ENCODE results near the gene RIN3. TPM values are rescaled to one million over a fixed set of nuclear protein-coding genes. Genes with fewer than 3 reads are reported as not detected.

RIN3 gene
- total and polyA plus RNA-seq, 10 of the 15 experiments (the other 5 are each of a cell fraction or from before 2014, with no cell fraction given) = 0.91 to 23.3 (median 6.3) TPM

- no peak for TF ChIP-seq ATF3 (IDR thresholded peaks at IDR 0.05; ENCODE audit: borderline replicate concordance, extremely low read depth, low read depth, low read length)
- TF ChIP-seq POLR2A (IDR thresholded peaks at IDR 0.05; ENCODE audit: low read depth, low read length) = no peak
- no peak for TF ChIP-seq CHD4 (IDR thresholded peaks at IDR 0.05)
- no peak for TF ChIP-seq STAT1 (conservative IDR thresholded peaks at IDR 0.05)
- peak; percentile 67; the same call in 1 of the 2 replicates for TF ChIP-seq BACH1 (IDR thresholded peaks at IDR 0.05; ENCODE audit: borderline replicate concordance)
- no peak for TF ChIP-seq USF1 (IDR thresholded peaks at IDR 0.05; ENCODE audit: borderline replicate concordance, extremely low read length, insufficient read depth, low read depth, low read length)
- TF ChIP-seq SUZ12 (IDR thresholded peaks at IDR 0.05; ENCODE audit: unreplicated experiment) = no peak
- peak; percentile 85 for TF ChIP-seq DPF2 (IDR thresholded peaks at IDR 0.05)
- TF ChIP-seq RELB (IDR thresholded peaks at IDR 0.05; ENCODE audit: low read depth) = peak; percentile 92
- TF ChIP-seq ZNF274 (IDR thresholded peaks at IDR 0.05; ENCODE audit: insufficient read depth, insufficient read length) = no peak
- TF ChIP-seq IRF5 (IDR thresholded peaks at IDR 0.05; ENCODE audit: borderline replicate concordance) = no peak
- no peak for TF ChIP-seq SUPT20H (IDR thresholded peaks at IDR 0.05; ENCODE audit: borderline replicate concordance, control insufficient read depth, low read depth, low read length)
- peak in 1 of 2 experiments; percentile 58; a peak in 1 of 3 replicates for TF ChIP-seq EGR1 (IDR thresholded peaks at IDR 0.05; ENCODE audit: borderline replicate concordance in 1 of 2, low read depth in 2 of 2, low read length in 2 of 2)
- peak; percentile 65 for TF ChIP-seq MLLT1 (IDR thresholded peaks at IDR 0.05)
- TF ChIP-seq SIX5 (IDR thresholded peaks at IDR 0.05; ENCODE audit: low read depth, low read length, severe bottlenecking) = no peak
- no peak for TF ChIP-seq FOXK2 (IDR thresholded peaks at IDR 0.05)
- TF ChIP-seq POLR2AphosphoS2 (IDR thresholded peaks at IDR 0.05; ENCODE audit: low read depth, low read length) = no peak
- TF ChIP-seq RUNX3 (IDR thresholded peaks at IDR 0.05; ENCODE audit: low read length) = peak; percentile 95
- no peak for TF ChIP-seq CHD2 (IDR thresholded peaks at IDR 0.05; ENCODE audit: borderline replicate concordance, low read depth, low read length)
- peak; percentile 75 for TF ChIP-seq NBN (IDR thresholded peaks at IDR 0.05)
These were observed 69.3 kb downstream of the RIN3 start (continued) for GRCh38 chr14:92582706-92583452.
